Myocyte (in vitro differentiated cells): ENCODE results near the gene EXOC1. TPM values are rescaled to one million over a fixed set of nuclear protein-coding genes. Genes with fewer than 3 reads are reported as not detected.

Experiments used
- DNase-seq: peaks from one replicate; pipeline ENCODE4 v3.0.0-alpha.2; 2012; ENCODE audit warnings: low read depth
- total RNA-seq: library from RNA; depleted of rRNA; stranded (reverse); fragments of >200 nt; gene quantifications from 2 replicates; pipeline ENCODE4 v1.2.3, GENCODE V29; 2014

Gene EXOC1
- total RNA-seq, 1 donor from 2014 or later, result 43.5 TPM

GRCh38 chr4:55947912-55948725, 94.7 kb downstream of the EXOC1 start:
- DNase-seq, result peak; percentile 45

GRCh38 chr4:55948726-55949481, 95.5 kb downstream of the EXOC1 start, which contains the start of gene CEP135:
Gene CEP135, plus strand, starts transcription at chr4:55948945. Its CDS starts 3,186 bp downstream, at chr4:55952131.
- peak; percentile 96 for DNase-seq

GRCh38 chr4:55949482-55949802, 96.0 kb downstream of the EXOC1 start:
- no peak for DNase-seq

- no peak for DNase-seq
These were observed 97.9 kb downstream of the EXOC1 start for GRCh38 chr4:55951191-55951922.

Other genes starting within 250 kb of the EXOC1 start
- gene NMU, start 217.3 kb upstream of the EXOC1 start, total RNA-seq, result not detected in 2 replicates
- not detected in 2 replicates for gene EXOC1L, start 33.9 kb upstream of the EXOC1 start, total RNA-seq
- gene CEP135, start 95.3 kb downstream of the EXOC1 start, total RNA-seq, result 3.7 and 4.8 TPM in 2 replicates